Tibial nerve (tissue), 3 donors: ENCODE measurements around the gene NISCH.

Experiments used
- CTCF ChIP-seq, 5 experiments: fragments of 200-600 bp in 3 of 5; fragments of 450-650 bp in 2 of 5; sonication (generic) in 3 of 5; IDR thresholded peaks; one replicate each; pipeline ENCODE4 v1.5.1; 2016 to 2019; ENCODE audit warnings: antibody characterized with exemption in 5 of 5, mild to moderate bottlenecking in 3 of 5, moderate library complexity in 2 of 5
- POLR2A ChIP-seq, 2 donors: fragments of 450-650 bp; IDR thresholded peaks; one replicate each; pipeline ENCODE4 v1.6.1; 2017; ENCODE audit warnings: antibody characterized with exemption in 2 of 2, mild to moderate bottlenecking in 2 of 2, moderate library complexity in 2 of 2

GRCh38 chr3:52504977-52505376 is 49.6 kb downstream of the NISCH start:
- TF ChIP-seq CTCF (IDR thresholded peaks at IDR 0.05) (no peak), POLR2A (IDR thresholded peaks at IDR 0.05) (no peak)
